Measurements from ENCODE around the gene ACYP2.

ACYP2 gene

GRCh38 chr2:54255230-54256090 is 140.0 kb downstream of the ACYP2 start:
- no peak overlapping the region for H3K27ac ChIP-seq
- TF ChIP-seq CTCF (conservative IDR thresholded peaks at IDR 0.05) = no peak
- no peak for TF ChIP-seq ZFX (IDR thresholded peaks at IDR 0.05)

DNA sequence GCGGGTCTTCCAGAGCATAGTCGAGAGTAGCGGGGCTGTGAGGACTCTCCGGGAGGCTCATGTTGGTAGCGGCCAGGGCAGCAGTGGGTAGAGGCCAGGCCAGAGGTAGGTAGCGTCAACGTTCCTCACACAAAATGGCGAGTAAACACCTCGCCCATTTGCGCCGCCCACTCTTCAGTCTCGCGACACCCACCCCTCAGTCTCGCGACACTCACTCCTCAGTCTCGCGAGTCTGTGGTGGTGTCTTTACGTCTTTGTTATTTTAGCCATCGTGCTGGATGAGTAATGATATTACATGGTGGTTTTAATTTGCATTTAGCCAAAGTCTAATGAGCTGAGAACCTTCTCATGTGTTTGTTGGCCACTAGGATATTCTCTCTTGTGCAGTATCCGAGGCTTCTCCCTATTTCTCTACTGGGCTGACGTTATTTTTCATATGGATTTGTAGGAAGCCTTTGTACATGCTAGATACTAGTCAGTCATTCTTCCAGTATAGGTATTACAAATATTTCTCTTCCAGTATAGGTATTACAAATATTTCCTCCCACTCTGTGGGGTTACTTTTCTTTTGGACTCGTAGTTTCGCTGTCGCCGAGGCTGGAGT is 140.8 kb downstream of the ACYP2 start, which contains the start of gene TSPYL6:
Gene TSPYL6, minus strand, starts transcription at position 139 of the 604 bp plus-strand sequence. Its CDS starts 78 bp downstream, at position 61.
- TF ChIP-seq ZFX (IDR thresholded peaks at IDR 0.05) (no peak), CTCF (conservative IDR thresholded peaks at IDR 0.05) (no peak)

DNA sequence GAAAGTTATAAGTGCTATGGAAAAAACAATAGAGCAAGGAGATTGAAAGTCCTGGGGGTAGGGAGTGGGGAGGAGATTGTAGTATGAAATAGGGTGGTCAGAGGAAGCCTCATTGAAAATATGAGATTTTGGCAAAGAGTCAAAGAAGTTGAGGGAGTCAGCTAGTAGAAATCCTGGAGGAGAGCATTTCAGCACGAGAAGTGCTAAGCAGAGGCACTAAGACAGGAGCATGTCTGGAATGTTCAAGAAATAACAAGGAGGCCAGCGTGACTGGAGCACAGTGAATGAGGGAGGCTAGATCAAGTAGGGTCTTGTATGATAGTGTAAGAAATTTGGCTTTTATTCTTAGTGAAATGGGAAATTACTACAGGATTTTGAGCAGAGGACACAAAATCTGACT is 142.8 kb downstream of the ACYP2 start:
- no peak for TF ChIP-seq CTCF (conservative IDR thresholded peaks at IDR 0.05)
- TF ChIP-seq ZFX (IDR thresholded peaks at IDR 0.05) = no peak
- no peak overlapping the region for H3K27ac ChIP-seq

More for the DNA sequence above, 140.8 kb downstream of the ACYP2 start, which contains the start of gene TSPYL6:
- no peak within 1 kb of the TSS for H3K27ac ChIP-seq

- H3K27ac ChIP-seq = no peak overlapping the region
- TF ChIP-seq ZFX (IDR thresholded peaks at IDR 0.05) (no peak), CTCF (conservative IDR thresholded peaks at IDR 0.05) (no peak)
Observed at GRCh38 chr2:54259413-54260240, 144.2 kb downstream of the ACYP2 start.

DNA sequence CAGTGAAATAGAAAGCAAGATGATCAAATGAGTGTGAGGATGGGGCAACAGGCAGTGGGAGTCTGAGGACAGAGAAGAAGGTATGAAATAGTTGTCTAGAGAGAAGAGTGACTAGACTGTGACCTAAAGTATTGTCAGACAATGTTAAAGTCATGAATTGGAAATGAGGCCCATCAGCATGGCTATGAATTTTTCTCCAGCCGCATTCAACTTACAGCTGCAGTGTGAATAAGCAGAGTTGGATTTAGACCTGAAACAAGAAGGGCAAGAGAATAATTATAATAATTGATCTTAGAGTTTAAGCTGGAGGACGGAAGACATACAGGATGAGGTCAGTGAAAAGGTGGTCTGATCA is 144.8 kb downstream of the ACYP2 start:
- no peak overlapping the region for H3K27ac ChIP-seq
- TF ChIP-seq CTCF (conservative IDR thresholded peaks at IDR 0.05) (no peak), ZFX (IDR thresholded peaks at IDR 0.05) (no peak)

DNA sequence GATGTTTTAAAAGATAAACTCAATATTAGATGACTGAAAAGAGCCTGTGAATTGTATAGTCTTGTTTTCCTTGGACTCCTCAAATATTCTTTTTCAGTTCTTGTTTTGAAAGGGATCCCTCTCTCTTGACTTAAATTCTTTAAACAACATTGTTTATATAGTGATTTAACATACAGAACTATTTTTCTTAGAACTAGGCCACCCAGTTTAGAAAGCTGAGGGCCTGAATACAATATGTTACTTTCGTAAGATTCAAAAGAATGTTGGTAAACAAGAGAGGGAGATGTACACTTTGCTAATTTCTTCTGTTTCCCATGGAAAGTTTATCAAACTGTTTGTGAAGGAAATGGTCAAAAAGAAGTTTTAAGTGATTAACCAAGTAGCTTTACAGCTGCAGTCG is 146.1 kb downstream of the ACYP2 start:
- no peak overlapping the region for H3K27ac ChIP-seq
- TF ChIP-seq ZFX (IDR thresholded peaks at IDR 0.05) = no peak
- no peak for TF ChIP-seq CTCF (conservative IDR thresholded peaks at IDR 0.05)

Measured in C4-2B (cell line).